ENCODE results near the gene VENTX. TPM values are rescaled to one million over a fixed set of nuclear protein-coding genes. Genes with fewer than 3 reads are reported as not detected.
A peak's percentile ranks its signal among the peaks of the same experiment; 100 is the strongest.

Gene VENTX
- polyA plus RNA-seq, 1 donor (not counting 4 experiments of a cell fraction or from before 2014, with no cell fraction given) = not detected

DNA sequence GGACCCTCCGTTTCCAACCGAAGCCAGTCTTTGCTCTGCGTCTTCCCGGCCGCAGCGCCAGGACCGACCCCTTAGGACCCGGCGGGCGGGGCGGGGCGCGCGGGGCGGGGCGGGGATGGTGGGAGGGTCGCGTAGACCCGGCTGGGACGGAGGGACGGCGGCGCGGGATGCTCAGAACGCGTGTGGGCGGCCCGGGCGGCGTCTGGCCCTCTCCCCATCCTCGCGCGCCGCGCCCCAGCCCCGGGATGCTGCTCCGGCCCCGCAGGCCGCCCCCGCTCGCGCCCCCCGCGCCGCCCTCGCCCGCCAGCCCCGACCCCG, 7.7 kb upstream of the VENTX start, which contains the start of gene UTF1:
Gene UTF1, plus strand, starts transcription at position 174 of the 318 bp plus-strand sequence. Its CDS starts 72 bp downstream, at position 246.
- Histone ChIP-seq H3K27ac (ENCODE audit: control insufficient read depth, insufficient read depth, low read length) (no peak within 1 kb of the TSS), H3K9me1 (ENCODE audit: control insufficient read depth, extremely low read depth, insufficient read depth, low read length) (no peaks in the 10 kb centered on the region), H3K79me2 (ENCODE audit: control insufficient read depth, insufficient read depth, low read length) (no peaks in the 10 kb centered on the region), H3K4me1 (ENCODE audit: control insufficient read depth, extremely low read depth, insufficient read depth, low read length) (peaks cover 4% of the 10 kb centered on the region), H3K9me3 (ENCODE audit: control insufficient read depth, low read depth, low read length) (no peaks in the 10 kb centered on the region), H2AFZ (ENCODE audit: control insufficient read depth, low read length) (no peak within 1 kb of the TSS), H4K20me1 (ENCODE audit: control insufficient read depth, extremely low read depth, insufficient read depth, low read length) (no peaks in the 10 kb centered on the region), H3K36me3 (ENCODE audit: control insufficient read depth in 2 of 2, extremely low read depth in 1 of 2, insufficient read depth in 2 of 2, low read length in 2 of 2) (no peaks in the 10 kb centered on the region), H3K9ac (ENCODE audit: control insufficient read depth, extremely low read depth, insufficient read depth, low read length) (no peak within 1 kb of the TSS), H3K4me2 (ENCODE audit: control insufficient read depth, extremely low read depth, insufficient read depth, low read depth, low read length) (no peak within 1 kb of the TSS), H3K4me3 (ENCODE audit: control insufficient read depth in 2 of 3, extremely low read depth in 1 of 3, insufficient read depth in 2 of 3, low read depth in 1 of 3, low read length in 3 of 3) (no peak within 1 kb of the TSS), H3K27me3 (ENCODE audit: control insufficient read depth, extremely low read depth, insufficient read depth, low read length) (peaks cover 73% of the 10 kb centered on the region)
- dilution Hi-C loops (cut with MboI; ENCODE audit: extremely low pct_ligation_motif_present, low sequenced_read_pairs) = no loop called here
- FAIRE-seq = no peak
- DNase-seq (ENCODE audit: low read depth, low spot score) = no peak
- TF ChIP-seq EZH2 (IDR thresholded peaks at IDR 0.05; ENCODE audit: low read length) = no peak
- TF ChIP-seq, protein P1, sequence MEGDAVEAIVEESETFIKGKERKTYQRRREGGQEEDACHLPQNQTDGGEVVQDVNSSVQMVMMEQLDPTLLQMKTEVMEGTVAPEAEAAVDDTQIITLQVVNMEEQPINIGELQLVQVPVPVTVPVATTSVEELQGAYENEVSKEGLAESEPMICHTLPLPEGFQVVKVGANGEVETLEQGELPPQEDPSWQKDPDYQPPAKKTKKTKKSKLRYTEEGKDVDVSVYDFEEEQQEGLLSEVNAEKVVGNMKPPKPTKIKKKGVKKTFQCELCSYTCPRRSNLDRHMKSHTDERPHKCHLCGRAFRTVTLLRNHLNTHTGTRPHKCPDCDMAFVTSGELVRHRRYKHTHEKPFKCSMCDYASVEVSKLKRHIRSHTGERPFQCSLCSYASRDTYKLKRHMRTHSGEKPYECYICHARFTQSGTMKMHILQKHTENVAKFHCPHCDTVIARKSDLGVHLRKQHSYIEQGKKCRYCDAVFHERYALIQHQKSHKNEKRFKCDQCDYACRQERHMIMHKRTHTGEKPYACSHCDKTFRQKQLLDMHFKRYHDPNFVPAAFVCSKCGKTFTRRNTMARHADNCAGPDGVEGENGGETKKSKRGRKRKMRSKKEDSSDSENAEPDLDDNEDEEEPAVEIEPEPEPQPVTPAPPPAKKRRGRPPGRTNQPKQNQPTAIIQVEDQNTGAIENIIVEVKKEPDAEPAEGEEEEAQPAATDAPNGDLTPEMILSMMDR (optimal IDR thresholded peaks at IDR 0.05 in 1 of 3, IDR thresholded peaks at IDR 0.05 in 1 of 3, conservative IDR thresholded peaks at IDR 0.05 in 1 of 3; ENCODE audit: extremely low read depth in 1 of 3, insufficient read depth in 2 of 3, low read length in 3 of 3) = no peak

DNA sequence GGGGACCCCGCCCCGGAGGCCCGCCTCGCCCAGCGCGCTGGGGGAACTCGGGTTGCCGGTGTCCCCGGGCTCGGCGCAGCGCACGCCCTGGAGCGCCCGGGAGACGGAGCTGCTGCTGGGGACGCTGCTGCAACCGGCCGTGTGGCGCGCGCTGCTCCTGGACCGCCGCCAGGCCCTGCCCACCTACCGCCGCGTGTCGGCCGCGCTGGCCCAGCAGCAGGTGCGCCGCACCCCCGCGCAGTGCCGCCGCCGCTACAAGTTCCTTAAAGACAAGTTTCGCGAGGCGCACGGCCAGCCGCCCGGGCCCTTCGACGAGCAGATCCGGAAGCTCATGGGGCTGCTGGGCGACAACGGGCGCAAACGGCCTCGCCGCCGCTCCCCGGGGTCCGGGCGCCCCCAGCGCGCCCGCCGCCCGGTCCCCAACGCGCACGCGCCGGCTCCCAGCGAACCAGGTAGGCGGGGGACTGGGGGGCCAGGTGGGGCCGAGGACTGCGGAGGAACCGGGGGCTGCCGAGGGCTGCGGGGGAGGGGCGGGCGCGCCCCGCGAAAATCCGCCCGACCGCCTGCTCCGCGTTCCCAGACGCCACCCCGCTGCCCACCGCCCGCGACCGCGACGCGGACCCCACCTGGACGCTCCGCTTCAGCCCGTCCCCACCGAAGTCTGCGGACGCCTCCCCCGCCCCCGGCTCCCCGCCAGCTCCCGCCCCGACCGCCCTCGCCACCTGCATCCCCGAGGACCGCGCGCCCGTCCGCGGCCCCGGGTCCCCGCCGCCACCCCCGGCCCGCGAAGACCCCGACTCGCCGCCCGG, 7.1 kb upstream of the VENTX start:
- no peak overlapping the region for H3K9ac ChIP-seq (ENCODE audit: control insufficient read depth, extremely low read depth, insufficient read depth, low read length)
- peaks cover 76% of the 10 kb centered on the region for H3K27me3 ChIP-seq (ENCODE audit: control insufficient read depth, extremely low read depth, insufficient read depth, low read length)
- no peaks in the 10 kb centered on the region for H3K79me2 ChIP-seq (ENCODE audit: control insufficient read depth, insufficient read depth, low read length)
- H3K9me3 ChIP-seq (ENCODE audit: control insufficient read depth, low read depth, low read length) = no peaks in the 10 kb centered on the region
- peak; percentile 75 for TF ChIP-seq EZH2 (IDR thresholded peaks at IDR 0.05; ENCODE audit: low read length)
- TF ChIP-seq, protein P1 (optimal IDR thresholded peaks at IDR 0.05 in 1 of 3, IDR thresholded peaks at IDR 0.05 in 1 of 3, conservative IDR thresholded peaks at IDR 0.05 in 1 of 3; ENCODE audit: extremely low read depth in 1 of 3, insufficient read depth in 2 of 3, low read length in 3 of 3) = no peak
- H4K20me1 ChIP-seq (ENCODE audit: control insufficient read depth, extremely low read depth, insufficient read depth, low read length) = no peaks in the 10 kb centered on the region
- H3K36me3 ChIP-seq (ENCODE audit: control insufficient read depth in 2 of 2, extremely low read depth in 1 of 2, insufficient read depth in 2 of 2, low read length in 2 of 2) = no peaks in the 10 kb centered on the region
- no peak overlapping the region for H3K27ac ChIP-seq (ENCODE audit: control insufficient read depth, insufficient read depth, low read length)
- no peak for DNase-seq (ENCODE audit: low read depth, low spot score)
- H3K9me1 ChIP-seq (ENCODE audit: control insufficient read depth, extremely low read depth, insufficient read depth, low read length) = no peaks in the 10 kb centered on the region
- H3K4me2 ChIP-seq (ENCODE audit: control insufficient read depth, extremely low read depth, insufficient read depth, low read depth, low read length) = no peak overlapping the region
- dilution Hi-C loops (cut with MboI; ENCODE audit: extremely low pct_ligation_motif_present, low sequenced_read_pairs) = no loop called here
- H3K4me1 ChIP-seq (ENCODE audit: control insufficient read depth, extremely low read depth, insufficient read depth, low read length) = peaks cover 4% of the 10 kb centered on the region
- no peak overlapping the region for H2AFZ ChIP-seq (ENCODE audit: control insufficient read depth, low read length)
- H3K4me3 ChIP-seq (ENCODE audit: control insufficient read depth in 2 of 3, extremely low read depth in 1 of 3, insufficient read depth in 2 of 3, low read depth in 1 of 3, low read length in 3 of 3) = no peak overlapping the region
- FAIRE-seq = no peak
